GM12864 (cell line): Measurements from ENCODE around the gene GPSM1.

Source experiments
- DNase-seq: peaks from one replicate; pipeline ENCODE4 v3.0.0-alpha.2; 2011; ENCODE audit warnings: low read depth
- H3K4me3 ChIP-seq: 2 replicates; pipeline ENCODE4 v1.5.1; 2011; ENCODE audit warnings: mild to moderate bottlenecking, low read depth, low read length, control low read depth
- TF ChIP-seq, protein P1 (sequence below): IDR thresholded peaks from 2 replicates; pipeline ENCODE4 v1.5.1; 2011; ENCODE audit warnings: low read depth, mild to moderate bottlenecking, moderate library complexity, low read length, control low read depth, inconsistent platforms; ENCODE audit errors: missing control alignments

Gene GPSM1

DNA sequence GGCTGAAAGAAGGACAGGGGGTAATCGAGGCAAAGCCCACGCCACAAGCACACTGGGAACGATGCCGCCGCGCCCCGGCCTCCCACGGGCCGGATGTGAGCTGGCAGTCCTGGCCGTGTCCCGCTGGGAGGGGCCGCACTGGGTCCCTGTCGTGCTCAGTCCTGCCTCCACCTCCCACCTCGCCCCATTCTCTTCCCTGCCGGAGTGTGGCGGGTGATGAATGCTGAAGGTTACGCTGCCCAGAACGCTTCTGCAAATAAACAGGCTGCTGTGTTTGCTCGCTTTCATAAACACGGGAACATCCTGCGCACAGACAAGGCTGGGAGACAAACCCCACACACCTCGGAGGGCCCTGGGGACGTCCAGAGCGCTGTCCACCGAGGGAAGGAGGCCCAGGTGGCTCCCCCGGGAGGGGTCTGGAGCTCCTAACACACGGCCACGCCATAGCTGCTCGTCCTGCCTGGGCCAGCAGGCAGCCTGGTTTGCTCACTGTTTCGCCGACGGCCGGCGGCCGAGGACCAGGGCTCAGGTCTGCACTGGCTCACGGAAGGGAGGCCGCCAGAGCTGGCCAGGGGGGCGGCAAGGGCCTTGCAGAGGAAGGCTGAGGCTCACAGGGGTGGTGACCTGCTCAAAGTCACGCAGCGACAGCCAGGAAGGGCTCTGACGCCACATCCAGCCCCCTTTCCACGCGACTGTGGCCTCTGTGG lies 33.9 kb downstream of the GPSM1 start:
- H3K4me3 ChIP-seq = no peak overlapping the region
- DNase-seq = no peak
- TF ChIP-seq, protein P1, sequence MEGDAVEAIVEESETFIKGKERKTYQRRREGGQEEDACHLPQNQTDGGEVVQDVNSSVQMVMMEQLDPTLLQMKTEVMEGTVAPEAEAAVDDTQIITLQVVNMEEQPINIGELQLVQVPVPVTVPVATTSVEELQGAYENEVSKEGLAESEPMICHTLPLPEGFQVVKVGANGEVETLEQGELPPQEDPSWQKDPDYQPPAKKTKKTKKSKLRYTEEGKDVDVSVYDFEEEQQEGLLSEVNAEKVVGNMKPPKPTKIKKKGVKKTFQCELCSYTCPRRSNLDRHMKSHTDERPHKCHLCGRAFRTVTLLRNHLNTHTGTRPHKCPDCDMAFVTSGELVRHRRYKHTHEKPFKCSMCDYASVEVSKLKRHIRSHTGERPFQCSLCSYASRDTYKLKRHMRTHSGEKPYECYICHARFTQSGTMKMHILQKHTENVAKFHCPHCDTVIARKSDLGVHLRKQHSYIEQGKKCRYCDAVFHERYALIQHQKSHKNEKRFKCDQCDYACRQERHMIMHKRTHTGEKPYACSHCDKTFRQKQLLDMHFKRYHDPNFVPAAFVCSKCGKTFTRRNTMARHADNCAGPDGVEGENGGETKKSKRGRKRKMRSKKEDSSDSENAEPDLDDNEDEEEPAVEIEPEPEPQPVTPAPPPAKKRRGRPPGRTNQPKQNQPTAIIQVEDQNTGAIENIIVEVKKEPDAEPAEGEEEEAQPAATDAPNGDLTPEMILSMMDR = no peak

DNA sequence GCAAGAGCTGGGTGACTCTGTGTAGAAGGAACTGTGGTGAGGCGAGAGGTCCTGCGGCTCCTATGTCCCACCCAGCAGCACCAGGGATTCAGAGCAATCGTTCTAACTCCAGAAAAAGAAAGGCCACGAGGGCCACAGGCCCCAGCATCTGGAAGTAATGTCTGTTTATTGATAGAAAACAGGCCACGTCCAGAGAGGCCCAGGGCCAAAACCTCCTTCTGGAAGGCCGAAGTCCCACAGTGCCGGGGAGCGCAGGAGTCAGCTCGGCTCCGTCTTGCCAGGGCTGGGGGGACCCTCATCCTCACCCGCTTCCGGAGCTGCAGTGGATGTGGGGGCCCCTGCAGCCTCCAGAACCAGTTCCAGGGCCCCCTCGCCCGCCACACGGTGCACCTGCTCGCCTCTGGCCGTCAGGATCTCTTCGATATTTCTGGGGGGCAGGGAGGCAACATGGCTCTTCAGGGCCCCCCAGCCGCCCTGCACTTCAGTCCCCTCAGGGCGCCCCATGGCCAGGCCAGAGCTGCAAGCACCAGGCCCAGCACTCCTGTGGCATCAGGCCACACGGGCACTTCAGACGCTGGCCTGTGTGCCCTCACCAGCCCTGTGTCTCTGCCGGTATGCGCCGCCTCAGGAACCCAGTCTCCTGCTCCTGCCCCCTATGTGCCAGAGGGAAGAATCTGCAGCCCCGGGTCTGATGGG lies 34.6 kb downstream of the GPSM1 start:
- H3K4me3 ChIP-seq = no peak overlapping the region
- TF ChIP-seq, protein P1 = no peak
- no peak for DNase-seq

DNA sequence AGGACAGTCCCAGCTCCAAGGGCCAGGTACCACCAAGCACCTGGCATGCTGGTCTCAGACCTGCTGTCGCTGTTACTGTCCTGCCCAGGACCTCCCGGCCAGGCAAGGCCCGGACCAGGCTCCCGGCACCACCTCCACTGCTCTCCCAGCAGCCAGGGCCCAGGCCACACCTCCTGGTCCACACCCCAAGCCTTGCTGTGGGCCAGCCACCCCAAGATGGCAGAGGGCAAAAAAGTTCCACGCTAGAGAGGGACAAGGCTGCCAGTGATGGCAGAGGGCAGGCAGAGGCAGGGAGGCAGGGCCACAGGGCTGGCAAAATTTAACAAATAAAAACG lies 35.1 kb downstream of the GPSM1 start:
- TF ChIP-seq, protein P1 = no peak
- no peak overlapping the region for H3K4me3 ChIP-seq
- DNase-seq = no peak

DNA sequence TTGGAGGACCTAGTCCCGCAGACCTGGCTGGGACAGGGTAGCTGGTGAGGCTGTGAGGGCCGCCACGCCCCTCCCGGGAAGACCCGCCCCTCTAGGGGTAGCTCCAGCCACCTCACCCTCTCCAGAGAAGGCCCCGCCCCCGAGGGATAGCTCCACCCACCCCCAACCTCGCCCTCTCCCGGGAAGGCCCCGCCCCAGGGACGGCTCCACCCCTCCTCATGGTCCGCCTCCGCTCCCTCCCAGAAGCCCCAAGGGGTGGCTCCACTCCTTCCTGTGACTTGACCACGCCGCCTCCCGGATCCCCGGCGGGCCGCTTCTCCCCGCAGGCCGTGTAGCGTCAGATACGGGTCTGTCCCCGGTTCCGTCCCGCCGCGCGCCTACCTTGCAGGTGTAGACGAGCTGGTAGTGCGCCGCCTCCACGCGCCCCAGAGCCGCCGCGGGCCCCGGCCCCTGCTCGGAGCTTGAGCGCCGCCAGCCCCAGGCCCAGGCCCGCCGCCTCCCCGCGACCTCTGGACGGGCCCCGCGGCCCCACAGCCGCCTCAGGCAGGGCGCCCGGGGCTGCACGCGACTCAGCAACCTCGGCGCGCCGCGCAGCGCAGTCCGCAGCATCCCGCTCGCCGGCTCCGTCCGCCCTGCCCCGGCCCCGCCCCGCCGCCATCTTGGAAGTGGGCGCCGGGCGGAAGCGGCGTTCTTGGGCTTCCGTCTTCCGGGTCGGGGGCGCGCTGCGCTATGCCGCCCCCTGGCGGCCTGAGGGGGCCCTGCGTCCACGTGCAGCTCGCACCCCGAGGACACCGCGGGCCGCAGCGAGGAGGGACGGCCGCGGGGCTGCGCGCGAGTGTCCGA lies 36.0 kb downstream of the GPSM1 start, which contains the start of gene DNLZ:
TSS of gene DNLZ (minus strand) at position 639 of the 843 bp plus-strand sequence. CDS start at position 609, 30 bp downstream.
- H3K4me3 ChIP-seq = peak within 1 kb of the TSS; percentile 84
- TF ChIP-seq, protein P1 = peak; percentile 90
- DNase-seq = peak; percentile 75

DNA sequence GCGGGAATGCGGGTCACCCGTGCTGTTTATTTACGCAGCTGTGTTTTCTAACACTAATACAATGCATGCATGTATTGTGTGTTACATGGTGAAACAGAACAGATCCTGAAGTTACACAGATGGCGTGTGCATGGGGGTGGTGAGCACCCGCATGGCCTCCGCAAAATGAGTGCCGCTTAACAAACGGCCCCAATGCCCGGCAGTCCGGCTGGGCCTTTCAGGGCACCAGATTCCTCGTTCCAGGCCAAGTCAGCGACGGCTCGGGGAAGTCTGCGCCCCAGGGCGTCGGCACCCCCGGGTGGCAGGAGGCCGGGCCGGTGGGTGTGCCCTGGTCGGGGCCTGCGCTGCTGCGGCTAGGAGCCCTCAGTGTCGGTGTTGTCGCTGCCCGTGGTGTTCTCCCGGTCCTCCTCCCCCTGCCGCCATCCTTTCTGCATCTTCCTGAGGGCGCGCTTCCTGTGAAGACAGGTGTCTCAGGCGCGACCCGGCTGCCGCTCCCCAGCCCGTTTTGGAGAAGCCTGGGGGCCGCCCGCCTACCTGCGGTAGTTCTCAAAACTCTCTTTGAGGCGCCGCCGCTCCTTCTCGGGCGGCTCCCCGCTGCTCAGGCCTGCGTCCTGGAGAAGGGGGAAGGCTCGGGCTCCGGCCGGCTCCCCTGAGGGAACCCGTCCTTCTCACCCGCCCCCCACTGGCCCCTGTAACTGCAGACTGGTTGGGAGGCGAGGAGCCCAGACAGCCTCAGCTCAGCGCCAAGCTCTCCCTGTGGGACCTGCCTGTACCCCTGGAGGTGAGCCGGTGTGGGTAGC lies 36.8 kb downstream of the GPSM1 start:
- no peak overlapping the region for H3K4me3 ChIP-seq
- no peak for DNase-seq
- TF ChIP-seq, protein P1 = no peak

DNA sequence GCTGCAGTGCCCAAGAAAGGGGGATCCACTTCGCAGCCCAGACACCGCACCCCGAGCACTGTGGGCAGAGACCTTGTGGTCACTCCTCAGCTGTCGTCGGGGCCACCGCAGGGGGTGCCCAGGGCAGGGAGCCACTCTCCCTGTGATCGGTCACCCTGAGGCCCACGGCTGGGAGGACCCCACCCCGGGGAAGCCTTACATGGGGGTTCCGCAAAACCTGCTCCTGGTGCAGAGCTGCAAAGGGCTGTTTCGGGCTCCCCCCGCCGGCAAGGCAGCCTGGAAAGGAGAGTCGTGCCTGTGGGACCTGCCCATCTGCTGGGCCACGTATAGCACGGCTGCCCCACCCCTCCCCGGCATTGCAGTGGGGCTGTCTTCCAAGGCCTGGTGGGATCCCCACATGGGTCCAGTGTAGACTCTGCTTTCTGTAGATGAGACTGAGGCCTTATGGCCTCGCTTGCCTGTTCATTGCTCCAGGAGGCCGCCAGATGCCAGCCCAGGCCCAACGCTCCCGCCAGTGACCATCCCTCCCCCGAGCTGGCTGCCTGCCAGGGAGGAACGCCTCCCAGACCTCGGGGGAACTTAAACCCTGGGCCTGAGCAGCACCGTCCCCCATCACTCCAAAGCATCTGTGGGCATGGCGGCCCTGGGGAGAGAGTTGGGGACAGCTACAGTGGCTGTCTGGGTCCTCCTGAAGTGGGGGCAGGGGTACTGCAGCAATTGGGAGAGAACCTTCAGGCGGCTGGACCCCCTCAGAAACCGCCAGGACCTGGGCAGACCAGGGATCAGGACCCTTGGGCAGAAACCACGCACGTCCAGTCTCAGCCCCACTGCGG lies 37.8 kb downstream of the GPSM1 start:
- no peak overlapping the region for H3K4me3 ChIP-seq
- no peak for DNase-seq
- TF ChIP-seq, protein P1 = no peak
